ENCODE data around the gene GRM4. TPM values are rescaled to one million over a fixed set of nuclear protein-coding genes. Genes with fewer than 3 reads are reported as not detected.
A peak's percentile ranks its signal among the peaks of the same experiment; 100 is the strongest.

The GRM4 gene
- total RNA-seq, 2 donors from 2014 or later: not detected

GRCh38 chr6:33999567-33999966 is 146.3 kb downstream of the GRM4 start:
- ATAC-seq (no peak), DNase-seq (no peak)
- intact Hi-C loops (cut with DNase I, micrococcal nuclease): no loop called here

DNA sequence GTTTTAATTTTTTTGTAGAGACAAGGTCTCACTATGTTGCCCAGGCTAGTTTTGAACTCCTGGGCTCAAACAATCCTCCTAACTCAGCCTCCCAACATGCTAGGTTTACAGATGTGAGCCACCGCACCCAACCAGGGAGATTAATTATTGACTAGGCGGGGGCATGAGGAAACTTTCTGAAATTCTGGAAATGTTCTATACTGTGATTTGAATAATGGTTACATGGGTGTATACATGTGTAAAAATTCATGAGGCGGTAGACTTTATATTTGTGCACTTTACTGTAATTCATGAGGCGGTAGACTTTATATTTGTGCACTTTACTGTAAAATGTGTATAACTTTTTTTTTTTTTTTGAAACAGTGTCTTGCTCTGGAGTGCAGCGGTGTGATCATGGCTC is 147.2 kb downstream of the GRM4 start:
- ATAC-seq (no peak), DNase-seq (peak in 1 of 2 donors; percentile 1)
- intact Hi-C loops (cut with DNase I, micrococcal nuclease): no loop called here

DNA sequence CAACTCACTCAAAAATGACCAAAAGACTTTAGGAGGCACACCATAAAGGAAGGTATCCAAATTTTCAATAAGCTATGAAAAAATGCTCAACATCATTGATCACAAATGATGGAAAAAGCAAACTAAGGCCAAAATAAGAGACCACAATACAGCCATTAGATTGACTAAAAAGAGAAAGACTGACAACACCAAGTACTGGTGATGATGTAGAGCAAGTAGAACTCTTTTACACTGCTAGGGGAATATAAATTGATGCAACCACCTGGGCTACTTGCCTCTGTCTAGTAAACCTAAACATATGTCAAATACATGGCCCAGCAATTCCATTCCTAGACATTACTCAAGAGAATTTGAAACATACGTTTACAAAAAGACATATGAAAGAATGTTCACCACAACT is 148.6 kb downstream of the GRM4 start:
- intact Hi-C loops (cut with DNase I, micrococcal nuclease): no loop called here
- ATAC-seq (no peak), DNase-seq (no peak)

GRCh38 chr6:33996120-33996475 is 149.8 kb downstream of the GRM4 start:
- ATAC-seq (no peak), DNase-seq (peak in 1 of 2 donors; percentile 21)
- intact Hi-C loops (cut with DNase I, micrococcal nuclease): no loop called here

DNA sequence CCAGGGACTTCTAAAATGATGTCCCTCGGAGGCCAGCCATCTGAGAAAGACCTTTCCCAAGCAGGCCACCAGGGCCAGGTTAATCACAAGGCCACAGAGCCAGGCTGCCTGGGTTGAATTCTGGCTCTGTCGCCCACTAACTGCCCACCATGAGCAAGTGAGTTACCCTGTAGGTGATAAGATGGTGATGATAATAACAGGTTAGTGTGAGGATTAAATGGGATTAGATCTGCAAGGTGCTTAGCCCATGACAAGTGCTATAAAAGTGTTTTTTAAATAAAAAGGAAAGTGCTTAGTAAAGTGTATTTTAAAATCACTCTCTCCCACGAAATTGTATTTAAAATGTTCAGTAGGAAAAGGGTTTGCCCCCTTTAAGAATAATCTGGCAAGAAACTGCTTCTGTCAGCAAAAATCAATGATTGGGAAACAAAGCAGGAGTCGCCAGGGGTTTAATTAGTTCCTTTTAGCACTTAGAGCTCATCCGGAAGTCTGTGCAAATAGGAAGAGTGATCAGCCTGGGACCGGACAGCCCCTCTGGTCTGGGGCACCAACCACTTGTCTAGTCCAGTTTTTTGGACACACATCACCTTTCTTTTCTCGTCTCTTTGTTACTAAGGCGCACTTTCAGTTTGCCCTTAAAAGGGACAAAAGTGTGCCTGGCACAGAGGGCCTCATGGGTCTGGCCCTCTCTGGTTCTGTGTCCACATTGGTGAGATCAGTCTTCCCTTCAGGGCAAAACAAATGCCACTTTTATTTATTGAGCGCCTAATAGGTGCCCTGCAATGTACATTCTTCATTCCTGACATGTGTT is 150.4 kb downstream of the GRM4 start:
- peak in 1 of 2 donors; percentile 20 for DNase-seq
- intact Hi-C loops (cut with DNase I, micrococcal nuclease): no loop called here
- peak; percentile 31 for ATAC-seq

DNA sequence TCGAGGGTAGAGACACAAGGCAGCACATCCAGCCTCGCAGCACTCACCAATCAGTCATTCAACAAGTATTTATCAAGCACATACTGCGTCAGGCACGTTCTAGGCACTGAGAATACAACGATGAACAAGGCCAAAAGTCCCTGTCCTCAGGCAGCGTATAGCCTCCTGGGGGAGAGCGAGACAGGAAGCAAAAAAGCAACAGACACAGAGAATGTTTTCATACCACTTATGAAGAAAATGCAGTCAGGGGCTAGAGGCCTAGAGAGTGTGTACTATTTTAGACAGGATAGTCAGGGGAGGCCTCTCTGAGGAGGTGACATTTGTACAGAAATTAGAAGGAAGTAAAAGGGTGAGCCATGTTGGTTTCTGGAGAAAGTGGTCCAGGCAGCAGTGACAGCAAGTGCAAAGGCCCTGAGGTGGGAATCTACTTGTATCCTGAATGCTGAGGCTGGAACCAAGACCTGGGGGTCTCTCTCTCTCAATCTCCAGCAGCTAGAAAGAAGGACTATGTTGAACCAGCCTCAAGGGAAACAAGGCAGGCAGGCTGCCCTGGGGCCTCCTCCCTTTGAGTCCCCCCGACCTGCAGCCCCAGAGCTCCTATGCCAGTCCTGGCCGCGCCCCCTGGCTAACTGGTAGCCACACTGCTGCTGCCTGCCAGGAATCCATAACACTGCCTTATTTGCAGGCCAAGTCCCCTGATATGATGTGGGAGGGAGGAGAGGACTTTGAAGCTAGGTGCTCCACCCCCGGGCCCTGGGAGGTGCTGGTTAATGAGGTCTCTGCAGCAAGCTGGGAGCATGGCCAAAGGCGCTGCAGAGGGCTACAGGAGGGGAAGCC is 151.2 kb downstream of the GRM4 start:
- ATAC-seq (peak; percentile 97), DNase-seq (peak; percentile 81 to 91)
- intact Hi-C loops (cut with DNase I, micrococcal nuclease): no loop called here

- DNase-seq (no peak), ATAC-seq (no peak)
- intact Hi-C loops (cut with DNase I, micrococcal nuclease): no loop called here
Observed at GRCh38 chr6:33993653-33994471, 152.0 kb downstream of the GRM4 start.

DNA sequence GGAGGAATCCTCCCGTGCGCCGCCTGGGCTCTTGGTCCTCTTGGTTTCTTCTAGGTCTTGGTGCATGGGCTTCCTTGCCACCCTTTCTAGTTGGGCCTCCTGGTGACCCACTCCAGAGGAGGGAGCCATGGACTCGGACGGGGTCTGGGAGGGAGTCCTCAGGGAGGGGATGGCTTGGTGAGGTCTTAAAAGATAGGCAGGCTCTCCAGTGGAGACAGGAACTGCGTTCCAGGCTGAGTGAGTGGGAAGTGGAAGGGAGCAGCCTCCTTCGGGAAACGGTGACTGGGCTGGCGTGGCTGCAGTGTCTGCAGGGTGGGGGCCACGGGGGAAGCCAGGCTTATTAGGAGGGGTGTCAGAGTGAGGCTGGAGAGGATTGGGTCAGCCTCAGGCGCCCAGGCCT is 152.8 kb downstream of the GRM4 start:
- intact Hi-C loops (cut with DNase I, micrococcal nuclease): no loop called here
- no peak for DNase-seq
- no peak for ATAC-seq

DNA sequence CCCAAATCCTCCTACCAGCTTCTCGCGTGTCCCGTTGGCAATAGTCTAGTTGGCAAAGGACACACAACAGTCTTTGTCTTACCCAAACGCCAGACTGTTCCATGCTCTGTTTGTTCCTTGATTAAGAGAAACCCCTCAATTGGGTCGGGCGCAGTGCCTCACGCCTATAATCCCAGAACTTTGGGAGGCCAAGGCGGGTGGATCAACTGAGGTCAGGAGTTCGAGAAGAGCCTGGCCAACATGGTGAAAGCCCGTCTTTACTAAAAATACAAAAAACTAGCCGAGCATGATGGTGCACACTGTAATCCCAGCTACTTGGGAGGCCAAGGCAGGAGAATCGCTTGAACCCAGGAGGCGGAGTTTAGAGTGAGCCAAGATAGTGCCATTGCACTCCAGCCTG is 153.7 kb downstream of the GRM4 start:
- ATAC-seq (no peak), DNase-seq (peak in 1 of 2 donors; percentile 2)
- intact Hi-C loops (cut with DNase I, micrococcal nuclease): no loop called here

GRCh38 chr6:33991610-33992009 is 154.3 kb downstream of the GRM4 start:
- intact Hi-C loops (cut with DNase I, micrococcal nuclease): no loop called here
- no peak for DNase-seq
- no peak for ATAC-seq

DNA sequence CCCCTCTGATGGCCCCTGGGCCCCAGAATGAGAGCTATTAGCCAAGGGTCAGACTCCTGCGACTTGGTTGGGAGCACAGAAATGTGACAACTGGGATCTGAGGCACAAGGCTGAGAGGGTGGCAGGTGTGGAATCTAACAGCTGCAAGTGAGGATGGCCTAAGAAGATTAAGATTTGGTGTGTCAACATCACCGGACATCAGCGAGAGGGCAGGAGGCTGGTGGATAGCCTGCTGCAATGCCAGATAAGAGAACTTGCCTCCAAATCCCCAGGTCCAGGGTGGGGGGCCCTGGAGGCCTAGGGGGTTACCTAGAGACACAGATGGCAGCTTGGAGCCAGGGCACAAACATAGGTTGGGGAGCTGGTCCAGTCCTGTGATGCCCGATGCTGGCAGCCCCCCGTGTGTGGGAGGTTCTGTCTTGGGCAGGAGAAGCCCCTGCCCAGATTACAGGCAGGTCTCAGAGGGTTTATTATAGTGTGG is 155.8 kb downstream of the GRM4 start:
- ATAC-seq (no peak), DNase-seq (peak in 1 of 2 donors; percentile 22)
- intact Hi-C loops (cut with DNase I, micrococcal nuclease): no loop called here

DNA sequence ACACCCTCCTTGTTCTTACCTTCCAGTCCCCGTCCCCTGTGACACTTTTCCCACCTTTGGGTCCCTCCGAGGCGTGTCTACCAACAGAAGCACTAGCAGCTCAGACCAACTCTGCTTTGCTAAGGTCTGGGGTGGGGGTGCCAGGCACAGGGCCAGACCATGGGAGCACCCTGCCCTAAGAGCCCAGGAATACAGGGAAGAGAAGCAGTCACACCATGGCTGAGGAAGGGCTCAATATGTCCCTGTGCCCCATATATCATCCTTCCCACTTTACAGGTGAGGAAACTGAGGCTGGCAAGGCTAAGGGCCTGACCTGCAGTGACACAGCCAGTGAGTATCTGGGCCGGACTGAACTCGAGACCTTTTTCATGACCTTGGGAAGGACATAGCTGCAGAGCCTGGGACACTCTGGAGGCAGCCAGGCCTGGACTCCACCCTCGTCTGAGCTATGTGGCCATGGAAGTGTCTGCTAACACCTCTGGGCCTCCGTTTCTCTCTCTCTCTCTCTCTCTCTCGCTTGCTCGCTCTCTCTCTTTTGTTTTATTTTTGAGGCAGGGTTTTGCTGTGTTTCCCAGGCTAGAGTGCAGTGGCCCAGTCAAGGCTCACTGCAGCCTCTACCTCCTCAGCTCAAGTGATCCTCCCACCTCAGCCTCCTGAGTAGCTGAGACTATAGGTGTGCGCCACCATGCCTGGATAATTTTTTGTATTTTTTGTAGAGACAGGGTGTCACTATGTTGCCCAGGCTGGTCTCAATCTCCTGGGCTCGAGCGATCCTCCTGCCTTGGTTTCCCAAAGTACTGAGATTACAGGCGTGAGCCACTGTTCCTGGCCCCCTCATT is 156.7 kb downstream of the GRM4 start:
- ATAC-seq (peak; percentile 2), DNase-seq (peak in 1 of 2 donors; percentile 28)
- intact Hi-C loops (cut with DNase I, micrococcal nuclease): no loop called here

DNA sequence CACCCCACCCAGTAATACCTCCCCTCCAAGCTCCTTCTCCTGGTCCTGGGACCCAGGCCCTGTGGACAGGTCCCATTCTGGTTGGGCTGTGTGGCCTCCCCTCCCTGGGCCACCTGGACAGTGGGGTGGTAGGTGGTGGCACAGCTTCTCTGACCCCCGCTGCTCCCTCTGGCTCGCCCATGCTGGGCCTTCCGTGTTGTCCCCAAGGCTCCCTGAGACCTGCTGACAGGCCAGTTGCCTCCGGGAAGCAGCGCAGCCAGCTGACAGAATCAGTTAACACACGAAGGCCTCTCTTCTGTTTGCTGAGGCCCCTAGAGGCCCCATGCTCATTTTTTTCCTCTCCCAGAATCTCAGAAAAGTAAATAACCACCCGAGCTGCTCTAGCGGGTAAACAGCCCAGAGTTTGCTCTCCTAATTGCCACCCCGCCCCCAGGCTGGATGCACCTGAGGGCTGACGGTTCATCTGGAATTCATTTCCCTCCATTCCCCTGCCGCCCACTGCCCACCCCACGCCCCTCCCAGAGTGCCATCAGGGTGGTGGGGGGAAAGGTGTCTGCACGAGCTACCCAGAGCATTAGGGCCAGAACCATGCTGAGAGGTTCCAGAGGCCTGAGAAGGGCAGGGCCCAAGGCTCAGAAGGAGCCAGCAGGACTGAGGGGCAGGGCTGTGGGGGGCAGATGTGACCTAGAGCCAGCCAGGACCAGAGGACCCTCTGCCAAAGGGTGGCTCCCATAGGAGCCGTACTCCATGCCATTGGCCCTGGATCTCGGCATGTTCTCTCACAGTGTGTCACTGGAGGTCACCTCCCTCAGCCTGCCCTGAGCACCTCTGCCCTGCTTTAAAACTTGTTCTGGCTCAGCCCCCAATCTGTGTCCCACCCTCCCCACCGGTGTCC is 157.5 kb downstream of the GRM4 start:
- ATAC-seq: peak; percentile 76

GRCh38 chr6:33987531-33988021 is 158.3 kb downstream of the GRM4 start:
- intact Hi-C loops (cut with DNase I, micrococcal nuclease): no loop called here
- ATAC-seq: peak; percentile 38
- peak; percentile 40 to 70 for DNase-seq

More for the DNA sequence above, 157.5 kb downstream of the GRM4 start:
- peak; percentile 62 to 77 for DNase-seq
- intact Hi-C loops (cut with DNase I, micrococcal nuclease): no loop called here

- no peak for ATAC-seq
- intact Hi-C loops (cut with DNase I, micrococcal nuclease): no loop called here
- DNase-seq: peak; percentile 1 to 12
Observed at GRCh38 chr6:33985947-33986346, 159.9 kb downstream of the GRM4 start.

- intact Hi-C loops (cut with DNase I, micrococcal nuclease): no loop called here
- ATAC-seq (no peak), DNase-seq (peak; percentile 5 to 26)
Observed at GRCh38 chr6:33985313-33985751, 160.6 kb downstream of the GRM4 start.

All from left colon (tissue), 2 donors.